Effector CD8-positive, alpha-beta T cell (primary cell): ENCODE results near the gene NOD1.
A peak's percentile ranks its signal among the peaks of the same experiment; 100 is the strongest.
"Not testable (repeated sequence)": the region's sequence is repeated elsewhere in the genome, so short reads cannot be mapped to it uniquely, and the experiment has no call there.

Source experiments
- DNase-seq: peaks from one replicate; lab custom pipeline; 2025; lab: John Stamatoyannopoulos, UW

Gene NOD1

DNA sequence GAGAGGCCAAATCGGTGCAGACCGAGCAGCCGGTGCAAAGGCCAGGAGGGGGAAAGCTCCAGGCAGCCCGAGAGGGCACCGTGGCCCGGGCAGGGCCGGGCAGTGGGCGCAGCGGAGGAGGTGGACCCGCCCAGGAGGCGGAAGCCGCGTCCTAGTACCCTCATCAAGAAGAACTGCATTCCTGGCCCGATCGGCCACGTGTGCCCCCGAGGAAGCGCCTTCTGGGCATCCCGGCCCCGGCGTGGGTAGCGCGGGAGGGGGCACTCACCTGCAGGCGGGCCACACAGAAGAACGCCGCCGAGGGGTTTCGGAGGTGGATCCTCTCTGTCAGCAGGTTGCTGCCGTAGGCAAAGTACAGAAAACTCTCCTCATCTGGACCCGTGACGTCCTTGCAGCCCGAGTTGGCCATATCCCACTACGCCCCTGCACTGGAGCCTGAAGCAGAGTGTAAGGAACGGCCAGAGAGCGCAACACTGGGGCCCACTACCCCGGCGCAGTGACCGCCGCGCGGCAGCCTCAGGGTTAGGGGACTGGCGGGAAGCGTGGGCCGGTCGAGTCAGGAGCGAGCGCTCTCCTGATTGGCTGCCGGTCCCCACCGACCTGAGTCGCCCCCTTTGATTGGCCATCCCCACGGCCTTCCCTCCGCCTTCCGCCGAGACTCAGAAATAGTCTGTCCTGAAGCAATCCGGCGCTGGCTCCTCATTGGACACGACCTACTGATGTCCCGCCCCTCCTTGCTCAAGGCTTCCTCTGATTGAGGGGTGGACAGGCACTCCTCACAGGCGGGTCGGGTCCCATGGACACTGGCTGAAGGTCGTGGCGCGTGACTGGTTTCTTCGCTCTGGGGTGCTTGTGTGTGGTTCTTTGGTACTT, 26.0 kb upstream of the NOD1 start, which contains the start of gene GGCT:
Gene GGCT (minus strand): TSS at position 529 of the 873 bp plus-strand sequence. CDS start 120 bp downstream, at position 409.
- peak; percentile 95 for DNase-seq

DNA sequence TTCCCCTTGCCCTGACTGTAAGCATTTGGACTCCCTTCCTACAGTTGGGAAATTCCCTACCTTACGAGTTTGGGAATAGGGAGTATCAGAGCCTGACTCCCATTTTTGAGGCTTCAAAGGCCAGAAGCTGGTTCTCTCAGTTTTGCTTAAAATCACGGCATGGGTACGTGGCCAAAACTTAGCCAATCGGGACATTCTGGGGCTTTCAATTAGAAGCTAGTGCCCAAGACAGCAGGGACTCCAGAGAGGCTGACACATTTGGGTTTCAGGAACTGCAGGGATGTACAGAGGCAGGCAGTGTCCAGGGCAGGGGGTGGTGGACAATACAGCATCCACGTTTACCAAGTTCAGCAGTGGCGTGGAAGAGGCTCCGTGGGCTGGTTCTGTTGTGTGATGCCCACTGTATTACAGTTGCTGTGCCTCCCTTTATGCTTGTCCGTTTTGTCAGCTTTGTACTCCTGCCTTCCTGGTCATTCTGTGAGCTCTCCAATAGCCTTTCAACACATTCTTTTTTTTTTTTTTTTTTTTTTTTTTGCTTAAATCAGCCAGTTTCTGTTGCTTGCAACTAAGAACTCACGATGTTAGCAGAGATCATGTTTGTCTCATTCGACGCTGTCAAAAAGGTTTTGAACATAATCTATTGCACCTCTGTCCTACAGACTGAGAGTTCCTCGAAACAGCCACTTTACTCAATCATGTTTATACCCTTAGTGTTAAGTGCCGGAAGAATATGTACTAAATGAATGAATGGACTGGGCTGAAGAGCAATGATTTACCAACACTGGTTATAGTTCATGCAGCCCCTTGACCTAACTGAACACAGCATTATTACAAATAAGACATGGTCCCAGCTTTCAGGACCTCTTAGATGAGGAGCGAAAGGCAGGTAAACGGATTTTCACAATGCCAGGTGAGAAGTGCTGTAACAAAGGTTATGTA, 25.0 kb upstream of the NOD1 start:
- DNase-seq, result no peak

DNA sequence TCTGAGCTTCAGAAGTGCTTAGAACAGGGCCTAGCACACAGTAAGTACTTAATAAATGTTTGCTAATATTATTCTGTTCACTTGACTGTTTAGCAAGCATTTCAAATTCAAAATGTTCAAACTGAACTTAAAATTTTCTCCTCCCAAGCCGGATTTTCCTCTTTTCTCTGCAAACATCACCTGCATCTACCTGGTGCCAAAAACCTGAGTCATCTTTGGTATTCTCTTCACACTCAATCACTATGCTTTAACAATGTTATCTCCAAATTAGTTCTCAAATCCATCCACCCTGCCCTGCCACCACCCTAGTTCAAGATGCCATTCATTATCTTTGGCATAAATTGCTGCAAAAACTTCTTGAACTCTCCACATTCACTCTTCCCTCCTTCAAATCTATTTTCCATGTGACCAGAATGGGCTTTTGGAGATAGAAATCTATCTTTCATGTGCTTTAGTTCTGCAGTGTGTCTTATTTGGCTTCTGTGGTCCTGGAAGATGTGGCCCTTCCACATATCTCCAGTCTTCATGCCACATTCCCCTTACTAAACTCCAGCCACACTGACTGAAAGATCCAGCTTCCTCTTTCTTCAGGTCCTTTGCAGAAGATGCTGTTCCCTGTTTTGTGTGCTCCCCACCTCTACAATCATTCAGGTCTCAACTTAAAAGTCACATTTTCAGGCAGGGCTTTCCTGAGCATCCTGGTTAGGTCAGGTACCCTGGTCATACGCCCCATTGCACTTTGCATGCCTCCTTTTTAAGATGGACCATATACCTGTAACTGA, 24.1 kb upstream of the NOD1 start:
- DNase-seq, result no peak

DNA sequence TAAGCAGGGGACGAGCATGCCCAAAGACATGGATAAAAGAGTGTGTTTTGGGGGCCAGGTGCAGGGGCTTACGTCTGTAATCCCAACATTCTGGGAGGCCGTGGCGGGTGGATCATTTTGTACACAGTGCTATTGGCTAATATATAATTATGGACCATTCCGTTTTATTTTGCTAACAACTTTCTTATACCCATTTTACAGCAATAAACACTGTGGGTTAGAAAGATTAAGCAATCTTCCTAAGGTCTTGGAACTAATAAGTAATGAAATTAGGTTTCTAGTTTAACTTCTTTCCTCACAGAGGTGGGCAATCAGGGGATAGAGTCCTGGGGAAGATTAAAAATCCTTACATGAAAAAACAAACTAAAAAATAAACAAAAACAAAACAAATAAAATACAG, 22.7 kb upstream of the NOD1 start:
- no peak for DNase-seq

DNA sequence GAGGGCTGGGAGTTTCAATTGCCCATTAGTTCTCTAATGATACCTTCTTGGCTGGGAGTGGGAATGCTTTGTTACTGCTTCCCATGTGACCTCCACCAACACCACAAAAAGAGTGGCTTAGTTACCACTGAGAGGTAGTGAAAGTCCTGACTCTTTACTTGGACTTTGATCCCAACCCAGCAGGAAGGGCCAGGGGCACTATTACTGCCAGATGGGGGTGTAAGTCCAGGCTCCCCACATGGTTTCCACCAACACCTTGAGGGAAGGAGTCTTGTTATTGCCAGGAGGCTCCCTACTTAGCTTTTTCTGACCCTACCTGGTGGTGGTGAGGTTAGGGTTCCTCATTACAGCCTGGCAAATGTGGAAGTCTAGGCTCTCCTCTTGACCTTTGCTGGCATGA, 14.6 kb upstream of the NOD1 start:
- DNase-seq, result no peak

DNA sequence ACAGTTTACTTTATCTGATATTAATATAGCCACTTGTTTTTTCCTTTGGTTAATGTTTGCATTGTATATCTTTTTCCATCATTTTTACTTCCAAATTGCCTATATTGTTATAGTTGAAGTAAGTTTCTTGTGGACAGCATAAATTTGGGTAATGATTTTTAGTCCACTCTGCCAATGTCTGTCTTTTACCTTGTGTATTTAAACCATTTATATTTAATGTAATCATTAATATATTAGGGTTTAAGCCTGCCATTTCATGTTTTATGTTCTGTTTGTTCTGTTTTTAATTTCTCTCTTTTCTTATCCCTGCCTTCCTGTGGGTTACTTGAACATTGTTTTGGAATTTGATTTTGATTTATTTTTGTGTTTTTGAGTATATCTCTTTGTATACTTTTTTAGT, 12.8 kb upstream of the NOD1 start:
- no peak for DNase-seq

DNA sequence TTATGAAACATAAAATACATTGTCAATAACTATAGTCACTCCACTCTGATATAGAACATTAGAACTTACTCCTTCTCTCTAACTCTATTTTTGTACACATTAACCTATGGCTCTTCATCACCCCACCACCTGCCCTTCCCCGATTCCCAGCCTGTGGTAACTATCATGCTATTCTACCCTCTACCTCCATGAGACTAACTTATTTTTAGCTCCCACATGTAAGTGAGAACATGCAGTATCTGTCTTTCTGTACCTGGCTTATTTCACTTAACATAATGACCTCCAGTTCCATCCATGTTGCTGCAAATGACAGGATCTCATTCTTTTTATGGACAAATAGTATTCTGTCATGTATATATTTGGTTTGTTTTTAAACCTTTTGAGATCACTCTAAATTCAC, 8.8 kb upstream of the NOD1 start:
- no peak for DNase-seq

DNA sequence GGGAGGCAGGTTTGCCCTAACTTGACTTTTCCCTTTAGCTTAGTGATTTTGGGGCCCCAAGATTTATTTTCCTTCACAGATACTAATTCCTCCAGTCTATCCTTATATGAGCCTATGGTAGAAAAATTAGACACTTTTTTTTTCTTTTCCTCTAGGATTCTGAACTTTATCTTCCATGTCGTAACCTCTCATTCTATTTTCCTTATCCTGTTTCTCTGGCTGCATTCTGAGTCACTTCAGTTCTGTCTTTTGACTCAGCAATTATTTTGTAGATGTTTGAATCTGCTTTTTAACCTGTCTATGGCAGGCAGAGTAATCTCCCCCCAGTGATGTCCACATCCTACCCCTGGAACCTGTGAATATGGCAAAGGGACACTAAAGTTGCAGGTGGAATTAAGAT, 7.1 kb upstream of the NOD1 start:
- no peak for DNase-seq

DNA sequence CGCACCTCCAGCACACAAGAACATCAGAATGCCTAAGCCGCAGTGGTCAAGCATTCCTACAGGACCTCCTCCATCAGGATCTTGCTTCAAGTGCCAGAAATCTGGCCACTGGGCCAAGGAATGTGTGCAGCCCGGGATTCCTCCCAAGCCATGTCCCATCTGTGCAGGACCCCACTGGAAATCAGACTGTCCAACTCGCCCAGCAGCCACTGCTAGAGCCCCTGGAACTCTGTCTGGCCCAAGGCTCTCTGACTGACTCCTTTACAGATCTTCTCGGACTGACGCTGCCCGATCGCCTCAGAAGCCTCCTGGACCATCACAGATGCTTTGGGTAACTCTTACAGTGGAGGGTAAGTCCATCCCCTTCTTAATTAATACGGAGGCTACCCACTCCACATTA, 2.8 kb upstream of the NOD1 start:
- DNase-seq, result not testable (repeated sequence)

DNA sequence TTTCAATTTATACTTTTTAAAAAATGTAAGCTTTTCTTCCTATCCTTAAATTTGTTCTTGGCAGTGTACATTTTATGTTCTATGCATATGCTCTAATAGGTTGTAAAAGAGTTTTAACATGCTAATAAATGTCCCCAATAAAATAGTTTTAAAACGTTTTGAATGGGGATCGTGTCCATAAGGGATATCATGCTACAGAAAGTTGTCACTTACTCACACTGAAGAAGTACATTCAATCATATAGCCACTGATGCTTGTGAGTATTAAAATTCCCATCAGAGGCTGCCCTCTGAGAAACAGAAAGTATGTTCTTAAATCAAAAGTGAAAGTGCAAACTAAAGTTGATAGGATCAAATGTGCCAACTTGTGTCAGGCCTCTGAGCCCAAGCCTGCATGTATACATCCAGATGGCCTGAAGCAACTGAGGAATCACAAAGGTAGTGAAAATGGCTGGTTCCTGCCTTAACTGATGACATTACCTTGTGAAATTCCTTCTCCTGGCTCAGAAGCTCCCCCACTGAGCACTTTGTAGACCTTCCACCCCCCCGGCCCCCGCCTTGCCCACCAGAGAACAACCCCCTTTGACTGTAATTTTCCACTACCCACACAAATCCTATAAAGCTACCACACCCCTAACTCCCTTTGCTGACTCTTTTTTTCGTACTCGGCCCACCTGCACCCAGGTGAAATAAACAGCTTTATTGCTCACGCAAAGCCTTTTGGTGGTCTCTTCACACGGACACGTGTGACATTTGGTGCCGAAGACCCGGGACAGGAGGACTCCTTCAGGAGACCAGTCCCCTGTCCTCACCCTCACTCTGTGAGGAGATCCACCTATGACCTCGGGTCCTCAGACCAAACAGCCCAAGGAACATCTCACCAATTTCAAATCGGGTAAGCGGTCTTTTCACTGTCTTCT, 877 bp upstream of the NOD1 start:
- DNase-seq, result no peak

DNA sequence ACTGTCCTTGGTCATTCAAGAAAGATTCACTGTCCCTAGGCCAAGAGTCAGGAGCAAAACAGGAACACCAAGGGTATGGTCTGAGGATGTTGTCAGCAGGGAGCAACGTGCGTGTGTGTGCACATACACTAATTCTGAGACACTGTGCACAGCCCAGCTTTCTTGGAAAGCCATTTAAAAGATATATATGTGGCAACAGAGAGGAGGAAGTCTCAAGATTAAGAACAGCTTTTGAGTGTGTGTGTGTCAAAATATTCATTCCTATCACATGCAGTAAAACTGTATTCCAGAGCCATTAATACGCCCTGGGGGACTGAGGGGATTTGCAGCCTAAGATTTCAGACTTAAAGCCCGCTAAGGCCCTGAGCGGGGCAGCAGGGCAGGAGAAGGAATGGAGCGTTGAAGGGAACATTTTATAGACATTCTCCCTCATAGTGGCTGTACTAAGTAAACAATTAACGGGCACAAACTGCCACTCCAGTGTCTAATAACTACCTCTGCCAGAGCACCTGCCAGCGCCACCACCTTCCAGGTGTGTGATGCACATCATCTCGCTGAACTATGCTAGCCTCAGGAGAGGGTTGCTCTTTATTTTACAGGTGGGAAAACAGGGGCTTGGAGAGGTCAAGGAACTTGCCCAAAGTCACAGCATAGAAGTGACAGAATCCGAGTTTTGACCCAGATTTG, 2.0 kb downstream of the NOD1 start:
- DNase-seq, result no peak

DNA sequence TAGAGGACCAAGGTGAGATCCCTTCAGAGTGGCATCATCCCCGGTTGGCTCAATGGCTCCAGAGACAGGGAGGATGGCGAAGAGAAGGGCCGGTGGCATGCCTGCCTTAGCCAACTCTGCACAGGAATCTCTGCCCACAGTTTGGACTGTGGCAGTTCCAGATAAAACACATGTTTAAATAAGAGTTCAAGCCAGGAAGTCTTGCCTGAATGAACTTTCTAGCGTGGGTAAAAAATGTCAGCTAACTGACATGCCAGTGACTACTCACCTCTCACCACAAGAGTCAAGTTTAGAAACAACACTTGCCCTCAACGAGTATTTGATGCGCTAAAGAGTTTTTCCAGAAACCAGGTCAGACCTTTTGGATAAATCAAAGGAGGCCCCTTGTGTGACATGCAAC, 3.0 kb downstream of the NOD1 start:
- no peak for DNase-seq

DNA sequence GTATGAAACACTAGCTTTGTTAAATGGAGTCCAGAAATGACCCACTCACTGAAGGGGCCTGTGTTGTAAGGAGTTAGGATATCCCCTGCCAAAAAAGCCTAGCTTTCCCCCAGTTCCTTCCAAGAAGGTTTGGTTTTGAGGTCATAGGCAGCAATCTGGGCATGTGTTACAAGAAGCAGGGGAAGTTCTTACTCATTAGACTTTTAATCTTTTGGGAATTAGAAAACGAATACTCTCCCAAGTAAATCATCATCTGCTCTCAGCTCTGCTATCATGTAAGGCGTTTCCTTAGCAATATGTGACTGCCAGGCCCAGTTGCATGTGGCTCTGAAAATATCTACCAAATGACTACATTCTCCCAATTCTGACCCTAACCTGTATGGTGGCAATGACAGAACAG, 3.7 kb downstream of the NOD1 start:
- DNase-seq, result no peak

DNA sequence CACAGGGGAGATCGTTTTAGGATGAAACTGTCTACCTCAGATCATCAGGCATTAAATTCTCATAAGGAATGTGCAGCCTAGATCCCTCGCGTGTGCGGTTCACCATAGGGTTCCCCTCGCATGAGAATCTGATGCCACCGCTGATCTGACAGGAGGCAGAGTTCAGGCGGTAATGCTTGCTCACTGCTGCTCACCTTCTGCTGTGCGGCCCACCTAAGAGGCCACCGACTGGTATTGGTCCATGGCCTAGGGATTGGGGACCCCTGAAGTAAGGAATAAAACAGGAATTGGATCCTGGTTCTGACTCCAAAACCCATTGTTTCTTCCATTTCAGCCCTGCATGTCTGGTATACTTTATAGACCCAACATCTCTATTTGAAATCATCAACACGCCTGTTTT, 4.1 kb downstream of the NOD1 start:
- no peak for DNase-seq

DNA sequence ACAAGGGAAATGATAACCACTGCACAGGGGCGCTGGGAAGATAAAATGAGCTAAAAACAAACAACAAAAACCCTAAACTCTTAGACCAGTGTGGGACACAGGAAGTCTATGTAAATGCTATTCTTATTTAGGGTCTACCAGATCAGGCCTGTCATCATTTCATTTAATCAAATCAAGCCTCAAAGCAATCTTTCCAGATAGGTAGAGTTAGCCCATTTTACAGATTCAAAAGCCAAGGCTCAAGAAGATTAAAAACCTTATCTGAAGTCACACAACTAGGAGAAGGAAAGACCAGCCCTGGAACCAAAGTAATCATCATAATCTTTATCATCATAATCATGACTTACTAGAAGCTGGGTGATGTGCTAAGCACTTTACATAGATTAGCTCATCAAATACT, 4.7 kb downstream of the NOD1 start:
- no peak for DNase-seq

DNA sequence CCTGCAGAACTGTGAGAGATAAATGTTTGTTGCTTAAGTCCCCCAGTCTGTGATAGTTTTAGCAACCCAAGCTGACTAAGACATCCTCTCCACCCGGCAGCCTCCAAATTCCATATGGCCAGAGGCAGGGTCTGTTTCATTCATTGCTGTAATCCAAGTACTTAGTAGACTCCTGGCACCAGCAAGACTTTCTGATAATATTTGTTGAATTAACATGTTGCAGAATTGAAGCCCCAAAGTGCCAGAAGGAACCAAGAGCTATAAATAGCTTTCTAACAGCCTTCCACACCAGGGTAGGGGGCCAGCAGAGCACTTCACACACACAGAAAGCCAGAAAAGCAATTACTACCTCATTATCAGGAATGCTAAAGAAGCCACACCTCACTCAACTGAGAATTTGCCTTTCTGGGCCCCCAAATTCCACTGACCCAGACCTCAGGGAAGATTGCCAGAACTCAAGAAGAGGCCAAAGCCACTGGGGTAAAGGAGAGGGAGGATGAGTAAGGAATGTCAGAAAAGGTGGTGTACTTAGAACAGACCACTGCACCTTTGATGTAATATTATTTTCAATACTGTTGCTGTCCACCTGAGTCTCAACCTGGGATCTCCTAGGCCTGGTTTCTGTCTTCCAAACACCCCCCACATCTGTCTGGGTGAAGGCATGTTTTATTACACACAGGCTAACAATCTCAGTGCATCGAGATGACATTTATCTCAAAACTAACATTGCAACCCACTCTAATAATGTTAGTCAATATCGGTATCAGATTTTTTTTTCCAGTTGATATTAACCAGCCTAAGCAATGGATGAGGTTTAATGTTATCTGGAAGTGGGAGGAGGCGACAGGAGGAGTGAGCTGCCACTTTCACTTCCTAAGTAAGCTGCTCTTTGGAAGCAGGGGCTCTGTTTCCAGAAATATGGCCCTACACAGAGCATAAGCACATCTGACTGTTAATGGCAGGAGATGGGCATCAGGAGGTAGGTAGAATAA, 5.5 kb downstream of the NOD1 start:
- no peak for DNase-seq

DNA sequence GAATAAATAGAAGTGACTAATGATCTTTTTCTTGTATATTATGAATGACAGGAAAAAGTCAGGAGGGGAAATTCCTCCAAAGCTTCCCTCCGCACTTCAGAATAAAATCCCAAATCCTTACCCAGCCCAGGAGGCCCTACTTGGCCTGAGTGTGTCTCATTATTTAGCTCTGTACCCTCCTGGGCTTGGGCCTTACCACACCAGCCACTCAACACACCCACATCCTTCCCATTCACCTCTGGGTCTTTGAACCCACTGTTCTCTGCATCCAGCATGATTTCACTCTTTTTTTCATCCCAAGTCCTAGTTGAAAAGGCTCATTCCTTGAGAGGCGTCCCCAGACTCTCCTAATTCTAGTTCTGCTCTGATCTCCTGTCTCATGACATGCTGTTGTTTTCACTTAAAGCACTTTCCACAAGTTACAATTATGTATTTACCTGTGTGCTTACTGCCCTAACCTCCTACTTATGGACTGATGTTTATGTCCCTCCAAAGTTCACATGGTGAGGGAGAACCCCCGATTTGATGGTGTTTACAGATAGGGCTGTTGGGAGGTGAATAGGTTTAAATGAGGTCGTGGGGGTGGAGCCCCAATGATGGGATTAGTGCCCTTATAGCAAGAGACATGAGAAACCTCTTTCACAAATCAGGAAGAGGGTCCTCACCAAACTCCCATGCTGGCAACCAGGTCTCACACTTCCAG, 6.4 kb downstream of the NOD1 start:
- DNase-seq, result no peak

DNA sequence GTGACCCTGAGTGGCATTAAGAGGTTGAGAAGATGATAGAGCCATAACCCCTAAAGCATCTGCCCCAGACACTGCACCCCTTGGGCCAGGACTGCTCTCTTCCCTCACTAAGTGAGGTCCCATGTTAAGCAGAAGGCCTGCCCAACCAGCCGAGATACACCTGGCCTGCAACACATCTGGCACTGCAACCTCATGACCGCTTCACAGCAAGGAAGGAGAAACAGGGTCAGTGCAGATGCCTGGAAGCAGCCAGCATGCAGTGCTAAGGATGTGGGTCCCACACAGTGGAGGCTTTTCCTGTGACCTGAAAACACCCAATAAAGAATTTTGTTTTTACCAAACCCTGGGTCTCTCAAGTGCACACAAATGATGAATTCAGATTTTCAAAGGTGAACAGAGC, 7.4 kb downstream of the NOD1 start:
- no peak for DNase-seq

DNA sequence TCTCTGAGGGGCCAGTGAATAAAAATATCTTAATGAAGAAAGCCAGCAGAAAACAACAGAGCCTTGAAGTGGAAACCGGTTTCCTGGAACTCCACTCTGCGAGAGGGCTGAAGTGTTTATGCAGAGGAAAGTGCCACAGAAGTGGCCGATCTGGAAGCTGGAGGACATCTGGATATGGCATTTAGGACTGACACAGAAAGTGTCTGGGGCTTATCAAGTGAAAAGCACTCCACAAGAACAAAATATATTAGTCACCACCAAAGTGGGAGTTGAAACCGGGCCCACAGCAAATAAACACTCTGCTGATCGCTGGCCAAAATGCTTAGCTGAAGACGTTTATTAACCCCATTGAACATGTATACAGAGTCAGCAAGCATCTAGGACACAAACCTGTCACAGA, 7.8 kb downstream of the NOD1 start:
- no peak for DNase-seq
